AG10803 (cell line): ENCODE measurements around the gene HECA.
"Not testable (repeated sequence)": the region's sequence is repeated elsewhere in the genome, so short reads cannot be mapped to it uniquely, and the experiment has no call there.

ENCODE experiments used
- DNase-seq: peaks from one replicate; pipeline ENCODE4 v3.0.0; 2010; ENCODE audit warnings: low read depth
- H3K4me3 ChIP-seq: 2 replicates; pipeline ENCODE4 v1.5.1; 2011; ENCODE audit warnings: mild to moderate bottlenecking, low read length, control low read depth
- TF ChIP-seq, protein P1 (sequence below): conservative IDR thresholded peaks from 2 replicates; pipeline ENCODE4 v1.5.1; 2011; ENCODE audit warnings: mild to moderate bottlenecking, low read length, control low read depth, inconsistent platforms

HECA gene

DNA sequence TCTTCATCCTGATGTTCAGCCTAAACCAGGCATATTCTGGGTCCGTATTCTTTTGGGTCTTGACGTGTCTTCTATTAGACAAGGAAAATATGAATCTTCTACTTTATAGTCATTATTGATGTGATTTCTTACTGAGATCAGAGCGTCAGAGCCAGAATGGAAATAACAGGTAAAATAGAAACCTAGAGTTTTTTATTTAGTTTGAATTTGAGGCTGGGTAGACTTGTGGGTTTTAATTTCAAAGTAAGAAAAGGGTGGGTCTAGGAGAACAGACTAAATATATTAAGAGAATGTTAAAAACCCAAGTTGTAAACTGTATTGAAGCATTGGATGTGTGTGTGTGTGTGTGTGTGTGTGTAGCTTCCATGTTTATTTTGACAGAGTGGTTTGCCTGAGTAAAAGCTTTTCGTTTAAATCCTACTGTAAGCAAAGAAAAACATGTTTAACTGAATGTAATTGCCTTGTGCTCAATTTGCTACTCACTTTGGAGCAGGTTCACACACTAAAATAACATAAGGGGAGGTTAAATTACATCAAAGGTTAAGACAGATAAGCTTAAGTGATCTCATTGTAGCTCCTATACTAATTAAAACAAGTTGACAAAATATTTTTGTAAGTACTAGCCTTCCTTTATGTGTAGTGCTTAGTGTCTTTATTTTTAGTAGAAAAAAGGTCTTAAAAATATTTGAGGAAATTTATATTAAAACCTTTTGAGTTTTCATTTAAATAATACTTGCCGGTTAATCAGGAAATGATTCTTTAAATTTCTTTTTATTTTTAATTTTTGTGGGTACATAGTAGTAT is 17.4 kb downstream of the HECA start:
- DNase-seq: no peak
- no peak overlapping the region for H3K4me3 ChIP-seq
- TF ChIP-seq, protein P1, sequence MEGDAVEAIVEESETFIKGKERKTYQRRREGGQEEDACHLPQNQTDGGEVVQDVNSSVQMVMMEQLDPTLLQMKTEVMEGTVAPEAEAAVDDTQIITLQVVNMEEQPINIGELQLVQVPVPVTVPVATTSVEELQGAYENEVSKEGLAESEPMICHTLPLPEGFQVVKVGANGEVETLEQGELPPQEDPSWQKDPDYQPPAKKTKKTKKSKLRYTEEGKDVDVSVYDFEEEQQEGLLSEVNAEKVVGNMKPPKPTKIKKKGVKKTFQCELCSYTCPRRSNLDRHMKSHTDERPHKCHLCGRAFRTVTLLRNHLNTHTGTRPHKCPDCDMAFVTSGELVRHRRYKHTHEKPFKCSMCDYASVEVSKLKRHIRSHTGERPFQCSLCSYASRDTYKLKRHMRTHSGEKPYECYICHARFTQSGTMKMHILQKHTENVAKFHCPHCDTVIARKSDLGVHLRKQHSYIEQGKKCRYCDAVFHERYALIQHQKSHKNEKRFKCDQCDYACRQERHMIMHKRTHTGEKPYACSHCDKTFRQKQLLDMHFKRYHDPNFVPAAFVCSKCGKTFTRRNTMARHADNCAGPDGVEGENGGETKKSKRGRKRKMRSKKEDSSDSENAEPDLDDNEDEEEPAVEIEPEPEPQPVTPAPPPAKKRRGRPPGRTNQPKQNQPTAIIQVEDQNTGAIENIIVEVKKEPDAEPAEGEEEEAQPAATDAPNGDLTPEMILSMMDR: no peak

DNA sequence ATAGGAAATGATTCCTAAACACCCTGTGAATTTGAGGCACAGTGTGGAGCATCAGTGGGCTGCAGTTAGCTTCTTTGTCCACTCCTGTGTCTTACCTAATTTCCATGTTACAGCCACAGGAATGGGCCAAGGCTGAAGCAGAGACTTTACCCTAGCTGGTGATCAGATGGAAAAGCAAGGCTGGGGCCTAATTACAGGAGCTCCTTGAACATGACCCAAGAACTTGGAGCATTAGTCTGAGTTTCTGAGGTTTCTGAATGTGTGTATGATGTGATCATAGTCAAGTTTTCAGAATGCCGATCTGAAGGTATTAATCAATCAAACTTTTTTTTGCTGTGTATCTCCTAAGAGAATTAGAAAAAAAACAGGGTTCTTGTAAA is 18.0 kb downstream of the HECA start:
- peak; percentile 57 for DNase-seq
- no peak overlapping the region for H3K4me3 ChIP-seq
- TF ChIP-seq, protein P1: no peak

DNA sequence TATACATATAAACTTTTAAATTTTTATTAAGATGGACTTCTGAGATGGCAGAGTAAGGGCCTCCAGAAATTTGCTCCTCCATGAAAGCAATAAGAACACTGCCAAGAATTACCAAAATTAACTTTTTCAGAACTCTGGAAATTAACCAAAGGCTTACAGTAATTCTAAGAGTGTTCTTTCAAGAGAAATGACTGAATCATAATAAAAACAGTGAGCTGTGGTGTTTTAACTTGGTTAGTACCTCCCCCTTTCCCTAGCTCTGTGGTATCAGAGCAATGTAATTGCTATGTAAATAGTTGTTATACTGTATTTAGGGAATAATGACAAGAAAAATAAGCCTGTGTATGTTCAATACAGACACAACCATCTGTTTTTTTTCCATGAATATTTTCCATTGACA is 19.0 kb downstream of the HECA start:
- no peak overlapping the region for H3K4me3 ChIP-seq
- TF ChIP-seq, protein P1: no peak
- DNase-seq: peak; percentile 57

DNA sequence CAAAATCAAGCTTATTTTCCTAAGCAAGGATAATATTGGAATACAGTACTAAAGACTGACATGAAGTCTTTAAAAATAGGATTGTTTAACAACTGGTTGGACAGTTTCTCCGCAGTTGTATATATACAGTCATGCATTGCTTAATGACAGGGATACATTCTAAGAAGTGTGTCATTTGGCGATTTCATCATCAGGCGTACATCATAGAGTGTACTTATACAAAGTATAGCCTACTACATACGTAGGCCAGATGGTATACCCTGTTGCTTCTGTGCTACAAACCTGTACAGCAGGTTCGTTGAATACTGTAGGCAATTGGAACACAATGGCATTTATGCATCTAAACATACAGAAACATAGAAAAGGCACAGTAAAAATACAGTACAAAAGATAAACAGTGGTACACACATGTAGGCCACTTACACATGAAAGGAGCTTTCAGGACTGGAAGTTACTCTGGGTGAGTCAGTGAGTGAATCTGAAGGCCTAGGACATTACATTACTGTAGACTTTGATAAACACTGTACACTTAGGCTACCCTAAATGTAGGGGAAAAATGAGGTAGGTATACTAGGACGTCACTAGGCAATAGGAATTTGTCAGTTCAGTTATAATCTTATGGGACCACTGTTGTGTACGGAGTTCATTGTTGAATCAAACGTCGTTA is 20.1 kb downstream of the HECA start:
- TF ChIP-seq, protein P1: no peak
- H3K4me3 ChIP-seq: no peak overlapping the region
- DNase-seq: no peak

DNA sequence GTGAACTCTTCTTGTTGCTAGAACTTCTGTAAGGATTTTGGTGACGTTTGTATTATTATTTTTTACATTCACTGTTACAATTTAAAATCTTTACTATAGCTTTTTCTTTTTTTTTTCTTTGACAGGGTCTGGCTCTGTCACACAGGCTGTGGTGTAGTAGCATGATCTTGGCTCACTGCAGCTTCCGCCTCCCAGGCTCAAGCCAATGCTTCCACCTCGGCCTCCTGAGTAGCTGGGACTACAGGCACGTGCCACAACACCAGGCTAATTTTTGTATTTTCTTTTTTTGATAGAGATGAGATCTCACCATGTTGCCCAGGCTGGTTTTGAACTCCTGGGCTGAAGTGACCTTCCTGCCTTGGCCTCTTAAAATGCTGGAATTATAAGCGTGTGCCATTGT is 21.2 kb downstream of the HECA start:
- TF ChIP-seq, protein P1: no peak
- DNase-seq: no peak
- no peak overlapping the region for H3K4me3 ChIP-seq

DNA sequence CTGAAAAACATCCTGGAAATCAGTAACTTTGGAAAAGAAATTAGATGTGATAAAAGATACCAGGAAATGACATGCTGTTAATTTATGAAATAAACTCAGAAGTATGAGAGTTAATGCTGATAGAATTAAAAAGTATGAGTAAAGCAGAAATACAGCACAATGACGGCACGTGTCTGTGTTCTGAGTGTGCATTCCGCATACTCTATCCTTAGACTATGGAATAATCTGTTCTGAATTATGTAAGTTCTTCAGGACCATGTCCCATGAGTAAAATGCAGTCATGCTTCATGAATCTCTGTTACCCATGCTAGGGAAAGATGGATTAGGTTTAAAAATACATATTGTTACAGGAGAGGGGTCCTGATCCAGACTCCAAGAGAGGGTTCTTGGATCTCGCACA is 21.7 kb downstream of the HECA start:
- DNase-seq: no peak
- H3K4me3 ChIP-seq: no peak overlapping the region
- TF ChIP-seq, protein P1: no peak

DNA sequence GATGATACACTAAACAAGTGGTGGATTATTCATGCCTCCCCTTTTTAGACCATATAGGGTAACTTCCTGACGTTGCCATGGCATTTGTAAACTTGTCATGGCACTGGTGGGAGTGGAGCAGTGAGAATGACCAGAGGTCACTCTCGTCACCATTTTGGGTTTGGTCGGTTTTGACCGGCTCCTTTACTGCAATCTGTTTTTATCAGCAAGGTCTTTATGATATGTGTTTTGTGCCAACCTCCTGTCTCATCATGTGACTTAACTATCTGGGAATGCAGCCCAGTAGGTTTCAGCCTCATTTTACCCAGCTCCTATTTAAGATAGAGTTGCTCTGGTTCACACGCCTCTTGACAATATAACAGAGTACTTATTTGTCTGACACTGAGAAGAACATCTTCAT is 22.2 kb downstream of the HECA start:
- DNase-seq, H3K4me3 ChIP-seq: not testable (repeated sequence)
